H1 (cell line): ENCODE data around the gene ADARB2. TPM values are rescaled to one million over a fixed set of nuclear protein-coding genes. Genes with fewer than 3 reads are reported as not detected.

Source experiments
- CTCF ChIA-PET: fragments of 300-600 bp; sonication (Branson Sonifier 250); formaldehyde crosslinking; loops from one replicate; lab custom pipeline; 2021; ENCODE audit not compliant: partially characterized antibody; lab: Charles Lee
- POLR2A ChIA-PET: fragments of 300-600 bp; sonication (Branson Sonifier 250); formaldehyde crosslinking; loops from one replicate; lab custom pipeline; 2021; ENCODE audit warnings: inconsistent platforms; ENCODE audit not compliant: partially characterized antibody; lab: Charles Lee
- DNase-seq, 2 experiments: peaks; one replicate each; pipeline versions ENCODE4 v3.0.0 to v3.0.0-alpha.2; 2010 to 2022; ENCODE audit warnings: low spot score in 2 of 2, low read depth in 1 of 2, mixed read lengths in 1 of 2
- FAIRE-seq: peaks from 2 replicates; lab custom pipeline; 2011; peaks lifted over from hg19 to GRCh38; lab: Jason Lieb, UNC
- H2AFZ ChIP-seq: 2 replicates; pipeline ENCODE4 v1.8.1; 2012; ENCODE audit warnings: low read length, inconsistent platforms
- H2AK5ac ChIP-seq: 2 replicates; pipeline ENCODE4 v1.6.1; 2013; ENCODE audit warnings: low read depth, low read length
- H2BK120ac ChIP-seq: replicated peaks from 2 replicates; pipeline ENCODE3; 2013; ENCODE audit warnings: low read depth, low read length, inconsistent platforms
- H2BK12ac ChIP-seq: 2 replicates; pipeline ENCODE4 v1.6.1; 2013; ENCODE audit warnings: low read depth, low read length
- H2BK15ac ChIP-seq: 2 replicates; pipeline ENCODE4 v1.6.1; 2013; ENCODE audit warnings: low read length
- H2BK20ac ChIP-seq: 2 replicates; pipeline ENCODE4 v1.6.1; 2013; ENCODE audit warnings: low read length
- H2BK5ac ChIP-seq: 2 replicates; pipeline ENCODE4 v1.6.1; 2013; ENCODE audit warnings: low read depth, low read length
- H3K14ac ChIP-seq: 2 replicates; pipeline ENCODE4 v1.6.1; 2013; ENCODE audit warnings: inconsistent platforms; ENCODE audit not compliant: insufficient read length
- H3K18ac ChIP-seq: 2 replicates; pipeline ENCODE4 v1.6.1; 2013; ENCODE audit warnings: low read length; ENCODE audit errors: extremely low read depth
- H3K23ac ChIP-seq: 2 replicates; pipeline ENCODE4 v1.6.1; 2013; ENCODE audit warnings: inconsistent platforms; ENCODE audit not compliant: insufficient read length
- H3K23me2 ChIP-seq: 2 replicates; pipeline ENCODE4 v1.6.1; 2013; ENCODE audit warnings: low read depth, low read length
- H3K27ac ChIP-seq: 2 replicates; pipeline ENCODE4 v1.6.1; 2011; ENCODE audit warnings: low read depth, low read length, inconsistent platforms
- H3K27me3 ChIP-seq, 4 experiments: replicated peaks in 1 of 4; 1 replicate in 1 of 4; 2 replicates in 3 of 4; pipeline versions ENCODE4 v1.6.1 to v1.8.1; 2011 to 2013; ENCODE audit warnings: low read length in 3 of 4, mild to moderate bottlenecking in 3 of 4, inconsistent platforms in 2 of 4, mixed read lengths in 2 of 4, moderate library complexity in 1 of 4; ENCODE audit not compliant: control insufficient read depth in 3 of 4, insufficient read depth in 3 of 4; ENCODE audit errors: extremely low read depth in 1 of 4
- H3K36me3 ChIP-seq, 4 experiments: 2 replicates each; pipeline versions ENCODE4 v1.6.1 to v1.8.1; 2011 to 2013; ENCODE audit warnings: mild to moderate bottlenecking in 4 of 4, low read length in 3 of 4, moderate library complexity in 2 of 4, control low read depth in 1 of 4, inconsistent platforms in 1 of 4; ENCODE audit not compliant: insufficient read depth in 4 of 4, control insufficient read depth in 2 of 4
- H3K4ac ChIP-seq: replicated peaks from 2 replicates; pipeline ENCODE3; 2013; ENCODE audit warnings: low read length, low read depth, mixed read lengths, inconsistent platforms; ENCODE audit not compliant: insufficient read length
- H3K4me1 ChIP-seq, 4 experiments: replicated peaks in 1 of 4; 1 replicate in 1 of 4; 2 replicates in 3 of 4; pipeline versions ENCODE4 v1.6.1 to v1.8.1; 2011 to 2013; ENCODE audit warnings: low read length in 3 of 4, inconsistent platforms in 2 of 4, mixed read lengths in 1 of 4; ENCODE audit not compliant: insufficient read depth in 4 of 4, control insufficient read depth in 3 of 4
- H3K4me2 ChIP-seq, 2 experiments: 2 replicates each; pipeline versions ENCODE4 v1.6.1 to v1.8.1; 2011 to 2013; ENCODE audit warnings: low read depth in 2 of 2, low read length in 2 of 2, control low read depth in 1 of 2, inconsistent platforms in 1 of 2, mild to moderate bottlenecking in 1 of 2; ENCODE audit not compliant: insufficient read depth in 1 of 2
- H3K4me3 ChIP-seq, 4 experiments: fragments of 200-600, 300-600 bp in 1 of 4; sonication (generic), shearing (Covaris generic), sonication (Bioruptor Twin) in 1 of 4; 2 replicates each; pipeline versions ENCODE4 v1.5.1 to v1.8.1; 2011 to 2016; ENCODE audit warnings: low read length in 4 of 4, low read depth in 3 of 4, control low read depth in 2 of 4, inconsistent platforms in 2 of 4, mild to moderate bottlenecking in 2 of 4, mixed read lengths in 1 of 4, moderate library complexity in 1 of 4; ENCODE audit not compliant: insufficient read depth in 2 of 4; ENCODE audit errors: extremely low read depth in 1 of 4
- H3K56ac ChIP-seq: replicated peaks from 2 replicates; pipeline ENCODE3; 2013; ENCODE audit warnings: low read depth, mild to moderate bottlenecking, mixed read lengths, low read length, inconsistent platforms; ENCODE audit not compliant: insufficient read length
- H3K79me1 ChIP-seq: 2 replicates; pipeline ENCODE4 v1.6.1; 2013; ENCODE audit warnings: low read depth, low read length, control low read depth
- H3K79me2 ChIP-seq, 2 experiments: 2 replicates each; pipeline versions ENCODE4 v1.6.1 to v1.8.1; 2012 to 2013; ENCODE audit warnings: low read length in 2 of 2, mild to moderate bottlenecking in 2 of 2, inconsistent platforms in 1 of 2; ENCODE audit not compliant: insufficient read depth in 2 of 2, control insufficient read depth in 1 of 2
- H3K9ac ChIP-seq, 4 experiments: replicated peaks in 1 of 4; 1 replicate in 1 of 4; 2 replicates in 3 of 4; pipeline versions ENCODE4 v1.6.1 to v1.8.1; 2011 to 2013; ENCODE audit warnings: low read depth in 3 of 4, low read length in 3 of 4, control low read depth in 2 of 4, mild to moderate bottlenecking in 2 of 4, moderate library complexity in 2 of 4, inconsistent platforms in 1 of 4; ENCODE audit errors: extremely low read depth in 1 of 4
- H3K9me3 ChIP-seq, 2 experiments: 2 replicates each; pipeline versions ENCODE4 v1.6.1 to v1.8.1; 2012 to 2013; ENCODE audit warnings: mild to moderate bottlenecking in 2 of 2, moderate library complexity in 2 of 2, control low read depth in 1 of 2, inconsistent platforms in 1 of 2, low read depth in 1 of 2, low read length in 1 of 2, mixed read lengths in 1 of 2; ENCODE audit not compliant: insufficient read depth in 2 of 2
- H4K20me1 ChIP-seq, 2 experiments: replicated peaks in 1 of 2; 2 replicates each; pipeline versions ENCODE3 to v1.8.1; 2011 to 2013; ENCODE audit warnings: inconsistent platforms in 2 of 2, low read length in 2 of 2, mild to moderate bottlenecking in 1 of 2; ENCODE audit not compliant: insufficient read depth in 2 of 2, control insufficient read depth in 1 of 2
- H4K5ac ChIP-seq: 2 replicates; pipeline ENCODE4 v1.6.1; 2013; ENCODE audit warnings: low read length, low read depth, mixed read lengths, inconsistent platforms; ENCODE audit not compliant: insufficient read length
- H4K8ac ChIP-seq: 2 replicates; pipeline ENCODE4 v1.8.0; 2013; ENCODE audit warnings: mild to moderate bottlenecking, moderate library complexity, low read length, inconsistent platforms; ENCODE audit not compliant: insufficient read depth; ENCODE audit errors: extremely low read depth
- H4K91ac ChIP-seq: replicated peaks from 2 replicates; pipeline ENCODE3; 2013; ENCODE audit warnings: low read length, mixed read lengths, inconsistent platforms; ENCODE audit not compliant: insufficient read length
- BACH1 ChIP-seq: IDR thresholded peaks from 2 replicates; pipeline ENCODE4 v1.6.1; 2012; ENCODE audit warnings: low read length, improper control_type of control experiment
- CBX8 ChIP-seq: fragments of 300-800, 300-1000 bp; sonication (generic); IDR thresholded peaks from 2 replicates; pipeline ENCODE4 v1.7.1; 2016; ENCODE audit warnings: low read depth, low read length, borderline replicate concordance
- CREB1 ChIP-seq: IDR thresholded peaks from 2 replicates; pipeline ENCODE4 v1.6.1; 2012; ENCODE audit warnings: inconsistent platforms
- CTBP2 ChIP-seq: IDR thresholded peaks from 2 replicates; pipeline ENCODE4 v1.7.0; 2011; ENCODE audit warnings: borderline replicate concordance, mild to moderate bottlenecking, moderate library complexity, mixed read lengths, low read length; ENCODE audit not compliant: insufficient read depth, insufficient read length
- EGR1 ChIP-seq: IDR thresholded peaks from 2 replicates; pipeline ENCODE4 v1.6.1; 2011; ENCODE audit warnings: low read depth, low read length, borderline replicate concordance
- JUN ChIP-seq: IDR thresholded peaks from 2 replicates; pipeline ENCODE4 v1.6.1; 2011; ENCODE audit warnings: low read depth, mild to moderate bottlenecking, improper control_type of control experiment, low read length
- JUND ChIP-seq: IDR thresholded peaks from 2 replicates; pipeline ENCODE4 v1.6.1; 2011; ENCODE audit warnings: mild to moderate bottlenecking, improper control_type of control experiment, low read length
- KDM5A ChIP-seq: fragments of 200-600 bp; IDR thresholded peaks from 2 replicates; pipeline ENCODE4 v1.7.1; 2012; ENCODE audit warnings: mild to moderate bottlenecking, low read length, inconsistent platforms, mixed read lengths
- NANOG ChIP-seq: IDR thresholded peaks from 2 replicates; pipeline ENCODE4 v1.6.1; 2011; ENCODE audit warnings: low read length, low read depth, mild to moderate bottlenecking, inconsistent platforms; ENCODE audit not compliant: insufficient read depth, poor library complexity, severe bottlenecking
- RXRA ChIP-seq: IDR thresholded peaks from 2 replicates; pipeline ENCODE4 v1.6.1; 2011; ENCODE audit warnings: low read depth, mild to moderate bottlenecking, low read length, moderate library complexity; ENCODE audit not compliant: insufficient read depth
- SIN3A ChIP-seq, 2 experiments: IDR thresholded peaks in 1 of 2; conservative IDR thresholded peaks in 1 of 2; 2 replicates each; pipeline ENCODE4 v1.6.1; 2011 to 2012; ENCODE audit warnings: low read length in 2 of 2, improper control_type of control experiment in 1 of 2, low read depth in 1 of 2, mild to moderate bottlenecking in 1 of 2
- SIX5 ChIP-seq: IDR thresholded peaks from 2 replicates; pipeline ENCODE4 v1.6.1; 2011; ENCODE audit warnings: mild to moderate bottlenecking, low read depth, low read length
- TAF7 ChIP-seq: optimal IDR thresholded peaks from 2 replicates; pipeline ENCODE3; 2011; ENCODE audit warnings: low read depth, mild to moderate bottlenecking, inconsistent platforms, low read length, moderate library complexity, borderline replicate concordance
- WGBS, 2 experiments: shearing (Covaris generic) in 1 of 2; methylation state at CpG; one replicate each; pipeline versions ENCODE4 v1.1.6 to v1.1.7; 2013 to 2015; ENCODE audit warnings: low lambda C conversion rate in 2 of 2, mixed read lengths in 2 of 2, inconsistent platforms in 1 of 2, low coverage in 1 of 2, missing lambda C conversion rate in 1 of 2; ENCODE audit not compliant: insufficient replicate concordance in 2 of 2, insufficient coverage in 1 of 2, insufficient read length in 1 of 2; ENCODE audit errors: extremely low coverage in 1 of 2, missing lambda C conversion rate in 1 of 2; 5-methylcytosine and 5-hydroxymethylcytosine counted together
- polyA plus RNA-seq, 7 experiments: library from polyadenylated mRNA; depleted of rRNA in 3 of 7; stranded (reverse) in 5 of 7; unstranded in 2 of 7; fragments of >200 nt in 5 of 7; fragments of 200-250 nt in 2 of 7; gene quantifications; 1 replicate in 5 of 7; 2 replicates in 1 of 7; 4 replicates in 1 of 7; pipeline versions ENCODE4 v1.2.1 to v1.2.3, GENCODE V29; 2011 to 2013; ENCODE audit warnings: missing spikeins in 2 of 7, mixed read lengths in 2 of 7
- total RNA-seq: library from RNA; stranded (reverse); fragmentation: NEBNext Ultra II Directional; extraction: Animal tissue kit (Norgen Biotek cat#: 25700); gene quantifications from 2 replicates; pipeline ENCODE4 v1.2.1, GENCODE V29; 2021
- TF ChIP-seq, protein P1 (sequence below): IDR thresholded peaks from 2 replicates; pipeline ENCODE4 v1.6.1; 2011; ENCODE audit warnings: low read depth, mild to moderate bottlenecking, low read length; ENCODE audit not compliant: insufficient read depth

ADARB2 gene
- total and polyA plus RNA-seq, 2 of the 8 experiments (the other 6 are each of a cell fraction or from before 2014, with no cell fraction given): 2.2 to 2.8 TPM

DNA sequence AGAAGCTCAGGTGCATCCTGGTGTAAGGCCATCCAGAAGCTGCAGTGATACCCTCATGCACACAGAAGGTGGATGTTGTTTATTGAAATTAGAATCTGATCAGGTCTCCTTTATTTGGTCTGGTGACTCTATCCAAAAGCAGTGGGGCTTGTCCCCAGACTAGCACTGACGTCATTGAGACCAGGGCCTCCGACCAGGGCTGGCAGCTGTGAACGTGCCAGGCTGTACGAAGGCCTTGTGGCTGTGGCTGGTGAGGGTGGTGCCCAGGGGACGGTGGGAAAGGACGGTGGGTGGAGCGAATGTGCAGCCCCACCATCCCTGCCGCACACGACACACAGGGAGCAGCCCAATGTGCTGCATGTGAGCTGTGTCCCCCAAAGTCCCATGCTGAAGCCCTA lies 160.0 kb downstream of the ADARB2 start:
- no peaks in the 10 kb centered on the region for H3K9me3 ChIP-seq
- H4K5ac ChIP-seq: no peak overlapping the region
- ChIA-PET POLR2A (no interaction called here), CTCF (interaction anchor here (0.6 to 0.7 kb wide), 2 partner anchors 42 to 92 kb away, joined by 3 to 4 read pairs; no protein-coding TSS in a partner anchor)
- H3K9ac ChIP-seq: no peak overlapping the region
- no peak overlapping the region for H3K18ac ChIP-seq
- H2AK5ac ChIP-seq: no peak overlapping the region
- no peak overlapping the region for H2BK5ac ChIP-seq
- FAIRE-seq (no peak), DNase-seq (no peak)
- no peak overlapping the region for H3K4me2 ChIP-seq
- no peaks in the 10 kb centered on the region for H3K79me2 ChIP-seq
- H2BK120ac ChIP-seq: no peak overlapping the region
- no peak overlapping the region for H3K23ac ChIP-seq
- no peaks in the 10 kb centered on the region for H3K36me3 ChIP-seq
- H3K27me3 ChIP-seq: 0 out of 7 replicates have a peak, but pooled peaks cover 0 to 2% (median 0%) of the 10 kb centered on the region in 4 experiments
- no peak overlapping the region for H3K14ac ChIP-seq
- no peak overlapping the region for H4K8ac ChIP-seq
- H3K23me2 ChIP-seq: no peaks in the 10 kb centered on the region
- no peak overlapping the region for H2BK20ac ChIP-seq
- 91% methylated on average over 9 of the region's 9 CpGs; no CpG with 5 or more reads in 1 of the 2 experiments for WGBS, 2 experiments
- H2BK12ac ChIP-seq: no peak overlapping the region
- H3K4me1 ChIP-seq: peaks cover 0 to 2% (median 0%) of the 10 kb centered on the region in 4 experiments; a peak in 1 of 7 replicates
- no peaks in the 10 kb centered on the region for H3K79me1 ChIP-seq
- H2BK15ac ChIP-seq: no peak overlapping the region
- no peak overlapping the region for H4K91ac ChIP-seq
- H3K56ac ChIP-seq: no peak overlapping the region
- H4K20me1 ChIP-seq: peaks cover 1 to 2% of the 10 kb centered on the region in 2 experiments
- H2AFZ ChIP-seq: no peak overlapping the region
- no peak overlapping the region for H3K4ac ChIP-seq
- no peak overlapping the region for H3K27ac ChIP-seq
- H3K4me3 ChIP-seq: no peak overlapping the region
- TF ChIP-seq NANOG (no peak), TAF7 (no peak), CREB1 (no peak), CTBP2 (no peak), BACH1 (no peak), JUND (no peak), JUN (no peak), CBX8 (no peak), SIX5 (no peak), EGR1 (no peak), RXRA (no peak), KDM5A (no peak), SIN3A (conservative IDR thresholded peaks at IDR 0.05 in 1 of 2, IDR thresholded peaks at IDR 0.05 in 1 of 2; ENCODE audit: low read depth in 1 of 2, low read length in 2 of 2) (no peak)
- TF ChIP-seq, protein P1, sequence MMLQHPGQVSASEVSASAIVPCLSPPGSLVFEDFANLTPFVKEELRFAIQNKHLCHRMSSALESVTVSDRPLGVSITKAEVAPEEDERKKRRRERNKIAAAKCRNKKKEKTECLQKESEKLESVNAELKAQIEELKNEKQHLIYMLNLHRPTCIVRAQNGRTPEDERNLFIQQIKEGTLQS: no peak
